HepG2 (cell line): ENCODE measurements around the gene GADD45G. TPM values are rescaled to one million over a fixed set of nuclear protein-coding genes. Genes with fewer than 3 reads are reported as not detected.

Experiments used
- ATAC-seq: fragments of 200-7000 bp; cut with Tn5 transposase; 3 replicates; pipeline ENCODE4 v1.9.1; 2020; ENCODE audit warnings: mild to moderate bottlenecking, moderate library complexity
- BruUV-seq: library from RNA; stranded (reverse); fragments of 400-500 nt; replicated peaks from 2 replicates; lab custom pipeline; 2021; lab: Mats Ljungman, UMichigan
- CTCF ChIA-PET: fragments of 300-600 bp; formaldehyde crosslinking; extraction: SDS; loops from one replicate; lab custom pipeline; 2021; ENCODE audit warnings: low total read pairs, inconsistent platforms, low intra/inter-chr PET ratio; lab: Yijun Ruan, JAX
- POLR2A ChIA-PET: fragments of 350-600 bp; sonication (Branson Sonifier 250); formaldehyde crosslinking; loops from one replicate; lab custom pipeline; 2020; ENCODE audit warnings: antibody characterized with exemption, inconsistent platforms; lab: Yijun Ruan, JAX
- DNase-seq: peaks from one replicate; pipeline ENCODE4 v3.0.0-alpha.2; 2015; ENCODE audit warnings: low spot score
- FAIRE-seq: peaks from 3 replicates; lab custom pipeline; 2011; peaks lifted over from hg19 to GRCh38; lab: Jason Lieb, UNC
- H2AFZ ChIP-seq: one replicate; pipeline ENCODE4 v1.6.1; 2011; ENCODE audit warnings: low read length, inconsistent platforms
- H3K27ac ChIP-seq: fragments of 300-600 bp; 3 replicates; pipeline ENCODE4 v1.8.0; 2011; ENCODE audit warnings: mixed run types, mild to moderate bottlenecking, mixed read lengths, low read length, inconsistent platforms; ENCODE audit not compliant: insufficient read depth; ENCODE audit errors: extremely low read length
- H3K27me3 ChIP-seq, 2 experiments: fragments of 200-600 bp in 1 of 2; 2 replicates in 1 of 2; 3 replicates in 1 of 2; pipeline versions ENCODE4 v1.6.0 to v1.8.0; 2011; ENCODE audit warnings: low read length in 2 of 2, mild to moderate bottlenecking in 2 of 2, moderate library complexity in 2 of 2, inconsistent platforms in 1 of 2; ENCODE audit not compliant: insufficient read depth in 2 of 2, control insufficient read depth in 1 of 2
- H3K36me3 ChIP-seq, 2 experiments: fragments of 200-600 bp in 1 of 2; replicated peaks in 1 of 2; 2 replicates in 1 of 2; 3 replicates in 1 of 2; pipeline versions ENCODE4 v1.5.1 to v1.8.0; 2011; ENCODE audit warnings: low read length in 2 of 2, inconsistent platforms in 1 of 2; ENCODE audit not compliant: insufficient read depth in 2 of 2, control insufficient read depth in 1 of 2
- H3K4me1 ChIP-seq: 2 replicates; pipeline ENCODE4 v1.5.1; 2012; ENCODE audit warnings: low read length, inconsistent platforms; ENCODE audit not compliant: insufficient read depth
- H3K4me2 ChIP-seq: 2 replicates; pipeline ENCODE4 v1.6.0; 2011; ENCODE audit warnings: low read depth, low read length, inconsistent platforms
- H3K4me3 ChIP-seq, 3 experiments: fragments of 200-600 bp in 1 of 3; sonication (generic), shearing (Covaris generic) in 1 of 3; replicated peaks in 1 of 3; 2 replicates each; pipeline ENCODE4 v1.5.1; 2011 to 2016; ENCODE audit warnings: low read length in 3 of 3, inconsistent platforms in 2 of 3, low read depth in 2 of 3, mild to moderate bottlenecking in 2 of 3, control low read depth in 1 of 3, mixed read lengths in 1 of 3; ENCODE audit not compliant: insufficient read depth in 1 of 3
- H3K79me2 ChIP-seq: one replicate; pipeline ENCODE4 v1.6.1; 2011; ENCODE audit warnings: low read length, inconsistent platforms; ENCODE audit not compliant: insufficient read depth
- H3K9ac ChIP-seq: 2 replicates; pipeline ENCODE4 v1.6.0; 2011; ENCODE audit warnings: mild to moderate bottlenecking, low read depth, low read length, inconsistent platforms; ENCODE audit not compliant: insufficient read depth
- H3K9me3 ChIP-seq: 2 replicates; pipeline ENCODE4 v1.5.1; 2012; ENCODE audit warnings: mild to moderate bottlenecking, low read length
- H4K20me1 ChIP-seq: 2 replicates; pipeline ENCODE4 v1.6.0; 2011; ENCODE audit warnings: inconsistent platforms, mild to moderate bottlenecking, low read length, moderate library complexity; ENCODE audit not compliant: insufficient read depth
- AHR ChIP-seq: IDR thresholded peaks from 2 replicates; pipeline ENCODE4 v1.6.1; 2018; ENCODE audit warnings: missing genetic modification reagents, missing compliant biosample characterization
- BRCA1 ChIP-seq: sonication (generic); formaldehyde crosslinking; IDR thresholded peaks from 2 replicates; pipeline ENCODE4 v1.4.0; 2020; ENCODE audit warnings: missing genetic modification reagents
- KMT2B ChIP-seq: IDR thresholded peaks from 2 replicates; pipeline ENCODE4 v1.6.1; 2016; ENCODE audit warnings: missing genetic modification reagents, missing compliant biosample characterization
- LBX2 ChIP-seq: sonication (generic); formaldehyde crosslinking; IDR thresholded peaks from 2 replicates; pipeline ENCODE4 v1.5.0; 2020; ENCODE audit warnings: missing genetic modification reagents, mild to moderate bottlenecking, borderline replicate concordance
- MED1 ChIP-seq: sonication (generic); formaldehyde crosslinking; IDR thresholded peaks from 2 replicates; pipeline ENCODE4 v1.4.0; 2020; ENCODE audit warnings: missing genetic modification reagents
- MXD1 ChIP-seq: sonication (generic); formaldehyde crosslinking; IDR thresholded peaks from 2 replicates; pipeline ENCODE4 v1.4.0; 2020; ENCODE audit warnings: mild to moderate bottlenecking, missing genetic modification reagents
- MXI1 ChIP-seq: IDR thresholded peaks from 3 replicates; pipeline ENCODE4 v1.6.1; 2012; ENCODE audit warnings: low read depth, low read length, inconsistent platforms, borderline replicate concordance
- ZFP36L1 ChIP-seq: sonication (generic); formaldehyde crosslinking; IDR thresholded peaks from 2 replicates; pipeline ENCODE4 v1.8.0; 2022; ENCODE audit warnings: mild to moderate bottlenecking, missing genetic modification reagents, moderate library complexity
- ZNF547 ChIP-seq: sonication (generic); formaldehyde crosslinking; IDR thresholded peaks from 2 replicates; pipeline ENCODE4 v1.5.1; 2020; ENCODE audit warnings: mild to moderate bottlenecking, missing genetic modification reagents
- ZNF616 ChIP-seq: sonication (generic); formaldehyde crosslinking; IDR thresholded peaks from 2 replicates; pipeline ENCODE4 v1.5.0; 2020; ENCODE audit warnings: low read depth, mild to moderate bottlenecking, missing genetic modification reagents
- ZNF629 ChIP-seq: sonication (generic); formaldehyde crosslinking; conservative IDR thresholded peaks from 2 replicates; pipeline ENCODE4 v1.5.0; 2020; ENCODE audit warnings: missing genetic modification reagents
- ZNF672 ChIP-seq: sonication (generic); formaldehyde crosslinking; IDR thresholded peaks from 2 replicates; pipeline ENCODE4 v1.8.1; 2022; ENCODE audit warnings: missing genetic modification reagents
- ZNF674 ChIP-seq: sonication (generic); formaldehyde crosslinking; IDR thresholded peaks from 2 replicates; pipeline ENCODE4 v1.5.0; 2020; ENCODE audit warnings: low read depth, mild to moderate bottlenecking, missing genetic modification reagents
- ZNF777 ChIP-seq: sonication (generic); formaldehyde crosslinking; IDR thresholded peaks from 2 replicates; pipeline ENCODE4 v1.4.0; 2020; ENCODE audit warnings: missing genetic modification reagents
- ZNF83 ChIP-seq: sonication (generic); formaldehyde crosslinking; IDR thresholded peaks from 2 replicates; pipeline ENCODE4 v1.4.0; 2020; ENCODE audit warnings: missing genetic modification reagents, mild to moderate bottlenecking, borderline replicate concordance
- ZSCAN5A ChIP-seq: sonication (generic); formaldehyde crosslinking; IDR thresholded peaks from 2 replicates; pipeline ENCODE4 v1.8.0; 2022; ENCODE audit warnings: mild to moderate bottlenecking, missing genetic modification reagents, borderline replicate concordance
- WGBS: methylation state at CpG from one replicate; pipeline ENCODE4 v1.1.6; 2017; ENCODE audit warnings: low lambda C conversion rate; 5-methylcytosine and 5-hydroxymethylcytosine counted together
- in situ Hi-C: cut with HindIII; loops from 2 replicates; pipeline ENCODE4 v1.10.0; 2017; ENCODE audit warnings: low pct_unique_long_range_greater_than_20kb; ENCODE audit not compliant: extremely low pct_ligation_motif_present
- intact Hi-C: fragments of 100-400 bp; cut with micrococcal nuclease; formaldehyde crosslinking; loops from one replicate; pipeline ENCODE4 v1.10.0; 2022; ENCODE audit not compliant: unreplicated experiment
- polyA plus RNA-seq, 8 experiments: library from polyadenylated mRNA; depleted of rRNA in 3 of 8; stranded (reverse) in 7 of 8; unstranded in 1 of 8; fragments of >200 nt; fragmentation: Illumina TruSeq in 4 of 8; extraction: Trizol in 4 of 8; gene quantifications; 2 replicates each; pipeline versions ENCODE4 v1.2.1 to v1.2.3, GENCODE V29; 2011 to 2016; ENCODE audit warnings: low read depth in 4 of 8, missing spikeins in 1 of 8, mixed read lengths in 1 of 8; ENCODE audit not compliant: insufficient read depth in 1 of 8
- total RNA-seq, 5 experiments: library from RNA; depleted of rRNA; stranded (reverse); fragments of >200 nt; fragmentation: Illumina TruSeq; extraction: Trizol; gene quantifications; 2 replicates each; pipeline ENCODE4 v1.2.3, GENCODE V29; 2016; ENCODE audit warnings: low read depth in 1 of 5

The GADD45G gene
- total and polyA plus RNA-seq, 2 of the 13 experiments (the other 11 are each of a cell fraction or from before 2014, with no cell fraction given): not detected

- ChIA-PET POLR2A (no interaction called here), CTCF (no interaction called here)
- no peak overlapping the region for H3K9ac ChIP-seq
- no peak for FAIRE-seq
- no peak overlapping the region for H3K4me3 ChIP-seq
- H3K27ac ChIP-seq: no peak overlapping the region
- H3K79me2 ChIP-seq: no peaks in the 10 kb centered on the region
- no peaks in the 10 kb centered on the region for H4K20me1 ChIP-seq
- intact Hi-C loops (no loop called here), in situ Hi-C loops (no loop called here)
- no TSS peak for BruUV-seq
- no peak overlapping the region for H2AFZ ChIP-seq
- no peak for TF ChIP-seq ZNF83 (CRISPR knock-in tag)
- no peak for TF ChIP-seq LBX2 (CRISPR knock-in tag)
- TF ChIP-seq ZNF777 (CRISPR knock-in tag): no peak
- no peak for TF ChIP-seq ZNF672 (CRISPR knock-in tag)
- DNase-seq: no peak
- no peak for ATAC-seq
- no peaks in the 10 kb centered on the region for H3K9me3 ChIP-seq
- H3K4me1 ChIP-seq: peaks cover 17% of the 10 kb centered on the region
- 66% methylated on average over 3 of the region's 4 CpGs for WGBS
- no peaks in the 10 kb centered on the region for H3K36me3 ChIP-seq
- H3K27me3 ChIP-seq: peaks cover 2 to 35% of the 10 kb centered on the region in 2 experiments; a peak in 3 of 5 replicates
- H3K4me2 ChIP-seq: no peak overlapping the region
Observed at GRCh38 chr9:89621676-89622075, 16.9 kb downstream of the GADD45G start.

GRCh38 chr9:89622933-89623861 is 18.4 kb downstream of the GADD45G start:
- 40% methylated on average over 14 of the region's 20 CpGs for WGBS
- TF ChIP-seq ZNF674 (no peak), BRCA1 (CRISPR knock-in tag) (no peak), MXD1 (CRISPR knock-in tag) (no peak), ZFP36L1 (CRISPR knock-in tag) (no peak), KMT2B (no peak), MED1 (CRISPR knock-in tag) (no peak), ZNF616 (CRISPR knock-in tag) (no peak), ZNF547 (CRISPR knock-in tag) (no peak), MXI1 (no peak), ZSCAN5A (CRISPR knock-in tag) (no peak), AHR (CRISPR knock-in tag) (no peak), ZNF629 (CRISPR knock-in tag) (no peak)

More at GRCh38 chr9:89622933-89623861, 18.4 kb downstream of the GADD45G start:
- FAIRE-seq (no peak), ATAC-seq (no peak), DNase-seq (no peak)
- Histone ChIP-seq H3K9me3 (no peaks in the 10 kb centered on the region), H3K27ac (no peak overlapping the region), H2AFZ (no peak overlapping the region), H3K4me3 (no peak overlapping the region), H3K4me1 (peaks cover 22% of the 10 kb centered on the region), H3K9ac (no peak overlapping the region), H3K79me2 (no peaks in the 10 kb centered on the region), H4K20me1 (no peaks in the 10 kb centered on the region), H3K27me3 (peaks cover 2 to 42% of the 10 kb centered on the region in 2 experiments; a peak in 3 of 5 replicates), H3K4me2 (no peak overlapping the region), H3K36me3 (no peaks in the 10 kb centered on the region)
- BruUV-seq: no TSS peak
- ChIA-PET POLR2A (no interaction called here), CTCF (no interaction called here)
- in situ Hi-C loops: no loop called here
- intact Hi-C loops: no loop called here
